HG02970 (cell line): ENCODE data around the gene TNIK.

Source experiments
- ATAC-seq: cut with Tn5 transposase; IDR thresholded peaks from one replicate; pipeline ENCODE4 v1.9.1; 2021; ENCODE audit warnings: mild to moderate bottlenecking, moderate library complexity, moderate number of reproducible peaks; ENCODE audit not compliant: unreplicated experiment, low FRiP score

TNIK gene

GRCh38 chr3:171185959-171186358 is 274.2 kb downstream of the TNIK start:
- no peak for ATAC-seq

- no peak for ATAC-seq
Measured at GRCh38 chr3:171184372-171184771, 275.8 kb downstream of the TNIK start.

- no peak for ATAC-seq
Measured at GRCh38 chr3:171183042-171183441, 277.2 kb downstream of the TNIK start.

GRCh38 chr3:171181907-171182690 is 278.1 kb downstream of the TNIK start:
- no peak for ATAC-seq

GRCh38 chr3:171178714-171179113 is 281.5 kb downstream of the TNIK start:
- ATAC-seq, result no peak

- no peak for ATAC-seq
Measured at GRCh38 chr3:171177553-171177952, 282.7 kb downstream of the TNIK start.

GRCh38 chr3:171177056-171177455 is 283.1 kb downstream of the TNIK start:
- ATAC-seq, result no peak

GRCh38 chr3:171176244-171176933 is 283.8 kb downstream of the TNIK start:
- ATAC-seq, result no peak

- ATAC-seq, result no peak
Measured at GRCh38 chr3:171175741-171176234, 284.4 kb downstream of the TNIK start.

- no peak for ATAC-seq
Measured at GRCh38 chr3:171173736-171174135, 286.5 kb downstream of the TNIK start.

GRCh38 chr3:171172070-171172469 is 288.1 kb downstream of the TNIK start:
- ATAC-seq, result no peak

GRCh38 chr3:171169866-171170265 is 290.3 kb downstream of the TNIK start:
- ATAC-seq, result no peak

GRCh38 chr3:171169443-171169842 is 290.8 kb downstream of the TNIK start:
- no peak for ATAC-seq

- ATAC-seq, result no peak
Measured at GRCh38 chr3:171168551-171168950, 291.7 kb downstream of the TNIK start.

- no peak for ATAC-seq
Measured at GRCh38 chr3:171168086-171168485, 292.1 kb downstream of the TNIK start.

GRCh38 chr3:171165983-171166382 is 294.2 kb downstream of the TNIK start:
- no peak for ATAC-seq

- no peak for ATAC-seq
Measured at GRCh38 chr3:171165499-171165921, 294.7 kb downstream of the TNIK start.

GRCh38 chr3:171164067-171164465 is 296.1 kb downstream of the TNIK start:
- ATAC-seq, result no peak

GRCh38 chr3:171163101-171164066 is 296.8 kb downstream of the TNIK start:
- no peak for ATAC-seq

- no peak for ATAC-seq
Measured at GRCh38 chr3:171160325-171160724, 299.9 kb downstream of the TNIK start.

GRCh38 chr3:171159822-171160157 is 300.4 kb downstream of the TNIK start:
- ATAC-seq, result no peak
